K562 (cell line): ENCODE measurements around the gene ANKLE1. TPM values are rescaled to one million over a fixed set of nuclear protein-coding genes. Genes with fewer than 3 reads are reported as not detected.

Experiments used
- ATF7 ChIP-seq: fragments of 450-650 bp; IDR thresholded peaks from 2 replicates; pipeline ENCODE4 v1.7.1; 2014; ENCODE audit warnings: mild to moderate bottlenecking, moderate library complexity
- CXXC5 ChIP-seq: fragments of 250-450 bp; sonication (Bioruptor Pico); IDR thresholded peaks from 2 replicates; pipeline ENCODE4 v1.8.0; 2022; ENCODE audit warnings: inconsistent platforms, mild to moderate bottlenecking, moderate library complexity
- FIP1L1 ChIP-seq: fragments of 200-400 bp; formaldehyde crosslinking; IDR thresholded peaks from 2 replicates; pipeline ENCODE4 v1.6.1; 2018; ENCODE audit warnings: mild to moderate bottlenecking, low read depth, low read length; ENCODE audit not compliant: poor library complexity, severe bottlenecking
- GATAD2A ChIP-seq: fragments of 450-650 bp; IDR thresholded peaks from 2 replicates; pipeline ENCODE4 v1.6.1; 2017
- HCFC1 ChIP-seq: IDR thresholded peaks from 2 replicates; pipeline ENCODE4 v1.6.1; 2012; ENCODE audit warnings: low read depth, low read length, improper control_type of control experiment
- HNRNPLL ChIP-seq: fragments of 200-400 bp; formaldehyde crosslinking; IDR thresholded peaks from 2 replicates; pipeline ENCODE4 v1.6.1; 2017; ENCODE audit warnings: low read length, low read depth, mild to moderate bottlenecking; ENCODE audit not compliant: poor library complexity, severe bottlenecking
- KHSRP ChIP-seq: fragments of 450-650 bp; IDR thresholded peaks from 2 replicates; pipeline ENCODE4 v1.6.1; 2017
- MTA1 ChIP-seq: fragments of 450-650 bp; IDR thresholded peaks from 2 replicates; pipeline ENCODE4 v1.6.1; 2017; ENCODE audit warnings: borderline replicate concordance
- NFXL1 ChIP-seq: fragments of 450-650 bp; formaldehyde crosslinking; IDR thresholded peaks from 2 replicates; pipeline ENCODE4 v1.4.0; 2021; ENCODE audit warnings: mild to moderate bottlenecking
- NONO ChIP-seq, 2 experiments: fragments of 200-400 bp in 1 of 2; fragments of 450-650 bp in 1 of 2; formaldehyde crosslinking in 1 of 2; IDR thresholded peaks; 2 replicates each; pipeline ENCODE4 v1.6.1; 2017; ENCODE audit warnings: low read depth in 2 of 2, mild to moderate bottlenecking in 2 of 2, moderate library complexity in 2 of 2, low read length in 1 of 2
- NR2C2 ChIP-seq, 2 experiments: fragments of 200-800 bp in 1 of 2; sonication (Bioruptor generic) in 1 of 2; sonication (generic) in 1 of 2; formaldehyde crosslinking in 1 of 2; IDR thresholded peaks; 2 replicates each; pipeline versions ENCODE4 v1.6.1 to v1.8.0; 2016 to 2022; ENCODE audit warnings: mild to moderate bottlenecking in 1 of 2, missing compliant biosample characterization in 1 of 2, missing genetic modification characterization in 1 of 2, missing genetic modification reagents in 1 of 2
- POLR3A ChIP-seq: IDR thresholded peaks from 2 replicates; pipeline ENCODE4 v1.6.1; 2011; ENCODE audit warnings: borderline replicate concordance, mild to moderate bottlenecking, moderate library complexity; ENCODE audit not compliant: insufficient read length, insufficient read depth; ENCODE audit errors: extremely low read depth
- SIN3A ChIP-seq, 2 experiments: fragments of 150-350 bp in 1 of 2; IDR thresholded peaks; 2 replicates each; pipeline ENCODE4 v1.6.1; 2011 to 2016; ENCODE audit warnings: borderline replicate concordance in 2 of 2, low read depth in 2 of 2, low read length in 2 of 2, mild to moderate bottlenecking in 2 of 2, moderate library complexity in 2 of 2; ENCODE audit not compliant: control insufficient read depth in 1 of 2
- polyA plus RNA-seq, 8 experiments: library from polyadenylated mRNA; depleted of rRNA in 4 of 8; stranded (reverse) in 5 of 8; unstranded in 3 of 8; fragments of >200 nt; fragmentation: Nextera tagmentation in 2 of 8; fragmentation: Illumina TruSeq in 1 of 8; extraction: Ambion mirVana in 2 of 8; extraction: Trizol in 1 of 8; gene quantifications; 2 replicates each; pipeline versions ENCODE4 v1.2.1 to v1.2.3, GENCODE V29; 2011 to 2014; ENCODE audit warnings: inconsistent platforms in 1 of 8, missing spikeins in 1 of 8
- total RNA-seq, 7 experiments: library from RNA; depleted of rRNA in 6 of 7; stranded (reverse); fragments of >200 nt in 6 of 7; fragmentation: Illumina TruSeq in 2 of 7; extraction: Trizol in 2 of 7; gene quantifications; 2 replicates each; pipeline versions ENCODE4 v1.2.1 to v1.2.3, GENCODE V29; 2011 to 2021; ENCODE audit warnings: low replicate concordance in 1 of 7
- TF ChIP-seq, protein P1 (sequence below): sonication (generic); formaldehyde crosslinking; IDR thresholded peaks from 2 replicates; pipeline ENCODE4 v1.8.0; 2023; ENCODE audit warnings: missing genetic modification reagents, mild to moderate bottlenecking, borderline replicate concordance
- TF ChIP-seq, protein P2 (sequence below): sonication (generic); formaldehyde crosslinking; IDR thresholded peaks from 2 replicates; pipeline ENCODE4 v1.8.1; 2023; ENCODE audit warnings: mild to moderate bottlenecking, missing genetic modification reagents

Gene ANKLE1
- total and polyA plus RNA-seq, 9 of the 15 experiments (the other 6 are each of a cell fraction or from before 2014, with no cell fraction given), result 0.63 to 9.2 (median 2.9) TPM

DNA sequence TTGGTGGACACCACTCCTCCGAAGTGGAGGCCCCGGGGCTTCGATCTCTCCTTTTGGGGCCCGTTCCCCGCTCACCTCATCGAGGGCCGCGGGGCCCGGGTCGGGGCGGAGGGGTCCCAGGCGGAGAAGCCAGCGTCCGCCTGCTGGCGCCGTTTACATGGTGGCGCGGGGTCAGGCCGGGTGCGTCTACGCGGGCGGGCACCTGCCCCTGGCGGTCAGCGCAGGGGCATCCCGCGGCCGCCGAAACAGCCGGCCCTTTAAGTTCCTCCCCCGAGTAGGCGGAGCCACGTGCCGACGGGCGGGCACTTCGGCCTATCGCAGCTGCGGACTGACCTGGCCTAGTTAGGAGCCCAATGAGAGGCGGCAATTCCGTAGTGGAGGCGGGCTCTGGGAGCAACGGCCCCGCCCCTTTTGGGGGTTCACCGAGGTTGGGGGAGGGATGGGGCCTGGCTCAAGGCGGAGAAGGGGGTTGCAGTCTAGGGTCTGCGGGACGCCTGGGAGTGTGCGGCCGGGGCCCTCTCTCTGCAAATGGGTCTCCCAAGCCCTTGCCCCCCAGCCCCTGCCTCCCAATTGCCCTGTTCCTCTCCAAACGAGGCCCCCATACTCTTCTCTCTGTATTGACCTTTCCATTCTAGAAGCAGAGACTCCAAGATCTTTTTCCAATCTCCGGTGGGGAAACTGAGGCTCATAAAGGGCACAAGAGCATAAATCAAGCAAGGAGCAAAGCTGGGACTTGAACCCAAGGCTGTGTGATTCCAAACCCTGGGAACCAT lies 21.7 kb downstream of the ANKLE1 start, which contains the start of gene ABHD8 (continued):
- TF ChIP-seq, protein P1, sequence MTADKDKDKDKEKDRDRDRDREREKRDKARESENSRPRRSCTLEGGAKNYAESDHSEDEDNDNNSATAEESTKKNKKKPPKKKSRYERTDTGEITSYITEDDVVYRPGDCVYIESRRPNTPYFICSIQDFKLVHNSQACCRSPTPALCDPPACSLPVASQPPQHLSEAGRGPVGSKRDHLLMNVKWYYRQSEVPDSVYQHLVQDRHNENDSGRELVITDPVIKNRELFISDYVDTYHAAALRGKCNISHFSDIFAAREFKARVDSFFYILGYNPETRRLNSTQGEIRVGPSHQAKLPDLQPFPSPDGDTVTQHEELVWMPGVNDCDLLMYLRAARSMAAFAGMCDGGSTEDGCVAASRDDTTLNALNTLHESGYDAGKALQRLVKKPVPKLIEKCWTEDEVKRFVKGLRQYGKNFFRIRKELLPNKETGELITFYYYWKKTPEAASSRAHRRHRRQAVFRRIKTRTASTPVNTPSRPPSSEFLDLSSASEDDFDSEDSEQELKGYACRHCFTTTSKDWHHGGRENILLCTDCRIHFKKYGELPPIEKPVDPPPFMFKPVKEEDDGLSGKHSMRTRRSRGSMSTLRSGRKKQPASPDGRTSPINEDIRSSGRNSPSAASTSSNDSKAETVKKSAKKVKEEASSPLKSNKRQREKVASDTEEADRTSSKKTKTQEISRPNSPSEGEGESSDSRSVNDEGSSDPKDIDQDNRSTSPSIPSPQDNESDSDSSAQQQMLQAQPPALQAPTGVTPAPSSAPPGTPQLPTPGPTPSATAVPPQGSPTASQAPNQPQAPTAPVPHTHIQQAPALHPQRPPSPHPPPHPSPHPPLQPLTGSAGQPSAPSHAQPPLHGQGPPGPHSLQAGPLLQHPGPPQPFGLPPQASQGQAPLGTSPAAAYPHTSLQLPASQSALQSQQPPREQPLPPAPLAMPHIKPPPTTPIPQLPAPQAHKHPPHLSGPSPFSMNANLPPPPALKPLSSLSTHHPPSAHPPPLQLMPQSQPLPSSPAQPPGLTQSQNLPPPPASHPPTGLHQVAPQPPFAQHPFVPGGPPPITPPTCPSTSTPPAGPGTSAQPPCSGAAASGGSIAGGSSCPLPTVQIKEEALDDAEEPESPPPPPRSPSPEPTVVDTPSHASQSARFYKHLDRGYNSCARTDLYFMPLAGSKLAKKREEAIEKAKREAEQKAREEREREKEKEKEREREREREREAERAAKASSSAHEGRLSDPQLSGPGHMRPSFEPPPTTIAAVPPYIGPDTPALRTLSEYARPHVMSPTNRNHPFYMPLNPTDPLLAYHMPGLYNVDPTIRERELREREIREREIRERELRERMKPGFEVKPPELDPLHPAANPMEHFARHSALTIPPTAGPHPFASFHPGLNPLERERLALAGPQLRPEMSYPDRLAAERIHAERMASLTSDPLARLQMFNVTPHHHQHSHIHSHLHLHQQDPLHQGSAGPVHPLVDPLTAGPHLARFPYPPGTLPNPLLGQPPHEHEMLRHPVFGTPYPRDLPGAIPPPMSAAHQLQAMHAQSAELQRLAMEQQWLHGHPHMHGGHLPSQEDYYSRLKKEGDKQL, result no peak
- TF ChIP-seq FIP1L1 (peak; percentile 64), KHSRP (no peak), MTA1 (no peak), HNRNPLL (peak; percentile 36), SIN3A (IDR thresholded peaks at IDR 0.05; ENCODE audit: borderline replicate concordance in 2 of 2, control insufficient read depth in 1 of 2, low read depth in 2 of 2, low read length in 2 of 2) (0 out of 4 replicates have a peak, but pooled peaks of 1 of the 2 experiments have one; percentile 21), NONO (IDR thresholded peaks at IDR 0.05; ENCODE audit: low read depth in 2 of 2, low read length in 1 of 2) (peak in 1 of 2 experiments; percentile 69; a peak in 1 of 4 replicates), NR2C2 (CRISPR knock-in tag; IDR thresholded peaks at IDR 0.05) (peak; percentile 56; the same call in 1 of the 2 replicates), NR2C2 (tag; IDR thresholded peaks at IDR 0.05) (peak; percentile 91), POLR3A (no peak), ATF7 (peak; percentile 70), CXXC5 (peak; percentile 86), NFXL1 (CRISPR knock-in tag) (no peak), HCFC1 (peak; percentile 49; the same call in 1 of the 2 replicates), GATAD2A (no peak)
- TF ChIP-seq, protein P2, sequence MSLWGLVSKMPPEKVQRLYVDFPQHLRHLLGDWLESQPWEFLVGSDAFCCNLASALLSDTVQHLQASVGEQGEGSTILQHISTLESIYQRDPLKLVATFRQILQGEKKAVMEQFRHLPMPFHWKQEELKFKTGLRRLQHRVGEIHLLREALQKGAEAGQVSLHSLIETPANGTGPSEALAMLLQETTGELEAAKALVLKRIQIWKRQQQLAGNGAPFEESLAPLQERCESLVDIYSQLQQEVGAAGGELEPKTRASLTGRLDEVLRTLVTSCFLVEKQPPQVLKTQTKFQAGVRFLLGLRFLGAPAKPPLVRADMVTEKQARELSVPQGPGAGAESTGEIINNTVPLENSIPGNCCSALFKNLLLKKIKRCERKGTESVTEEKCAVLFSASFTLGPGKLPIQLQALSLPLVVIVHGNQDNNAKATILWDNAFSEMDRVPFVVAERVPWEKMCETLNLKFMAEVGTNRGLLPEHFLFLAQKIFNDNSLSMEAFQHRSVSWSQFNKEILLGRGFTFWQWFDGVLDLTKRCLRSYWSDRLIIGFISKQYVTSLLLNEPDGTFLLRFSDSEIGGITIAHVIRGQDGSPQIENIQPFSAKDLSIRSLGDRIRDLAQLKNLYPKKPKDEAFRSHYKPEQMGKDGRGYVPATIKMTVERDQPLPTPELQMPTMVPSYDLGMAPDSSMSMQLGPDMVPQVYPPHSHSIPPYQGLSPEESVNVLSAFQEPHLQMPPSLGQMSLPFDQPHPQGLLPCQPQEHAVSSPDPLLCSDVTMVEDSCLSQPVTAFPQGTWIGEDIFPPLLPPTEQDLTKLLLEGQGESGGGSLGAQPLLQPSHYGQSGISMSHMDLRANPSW (CRISPR knock-in tag), result 0 out of 2 replicates have a peak, but pooled peaks have one; percentile 35
